Astrocyte of the cerebellum (primary cell): ENCODE results near the gene FMN2.
"Not testable (repeated sequence)": the region's sequence is repeated elsewhere in the genome, so short reads cannot be mapped to it uniquely, and the experiment has no call there.

Source experiments
- DNase-seq: peaks from one replicate; pipeline ENCODE4 v3.0.0-alpha.2; 2011; ENCODE audit warnings: low read depth
- H3K4me3 ChIP-seq: 2 replicates; pipeline ENCODE4 v1.5.1; 2011; ENCODE audit warnings: mild to moderate bottlenecking, low read depth, low read length, moderate library complexity
- in situ Hi-C: cut with HindIII; loops from 2 replicates; pipeline ENCODE4 v1.10.0; 2017; ENCODE audit warnings: low sequenced_read_pairs
- TF ChIP-seq, protein P1 (sequence below): IDR thresholded peaks from 2 replicates; pipeline ENCODE4 v1.5.1; 2012; ENCODE audit warnings: low read length, low read depth, moderate library complexity, mild to moderate bottlenecking; ENCODE audit errors: missing control alignments

FMN2 gene

GRCh38 chr1:240414237-240414636, 322.6 kb downstream of the FMN2 start:
- TF ChIP-seq, protein P1, sequence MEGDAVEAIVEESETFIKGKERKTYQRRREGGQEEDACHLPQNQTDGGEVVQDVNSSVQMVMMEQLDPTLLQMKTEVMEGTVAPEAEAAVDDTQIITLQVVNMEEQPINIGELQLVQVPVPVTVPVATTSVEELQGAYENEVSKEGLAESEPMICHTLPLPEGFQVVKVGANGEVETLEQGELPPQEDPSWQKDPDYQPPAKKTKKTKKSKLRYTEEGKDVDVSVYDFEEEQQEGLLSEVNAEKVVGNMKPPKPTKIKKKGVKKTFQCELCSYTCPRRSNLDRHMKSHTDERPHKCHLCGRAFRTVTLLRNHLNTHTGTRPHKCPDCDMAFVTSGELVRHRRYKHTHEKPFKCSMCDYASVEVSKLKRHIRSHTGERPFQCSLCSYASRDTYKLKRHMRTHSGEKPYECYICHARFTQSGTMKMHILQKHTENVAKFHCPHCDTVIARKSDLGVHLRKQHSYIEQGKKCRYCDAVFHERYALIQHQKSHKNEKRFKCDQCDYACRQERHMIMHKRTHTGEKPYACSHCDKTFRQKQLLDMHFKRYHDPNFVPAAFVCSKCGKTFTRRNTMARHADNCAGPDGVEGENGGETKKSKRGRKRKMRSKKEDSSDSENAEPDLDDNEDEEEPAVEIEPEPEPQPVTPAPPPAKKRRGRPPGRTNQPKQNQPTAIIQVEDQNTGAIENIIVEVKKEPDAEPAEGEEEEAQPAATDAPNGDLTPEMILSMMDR, result no peak
- no peak overlapping the region for H3K4me3 ChIP-seq
- no peak for DNase-seq
- in situ Hi-C loops, result no loop called here

GRCh38 chr1:240415011-240415410, 323.3 kb downstream of the FMN2 start:
- H3K4me3 ChIP-seq, DNase-seq, in situ Hi-C loops: not testable (repeated sequence)

DNA sequence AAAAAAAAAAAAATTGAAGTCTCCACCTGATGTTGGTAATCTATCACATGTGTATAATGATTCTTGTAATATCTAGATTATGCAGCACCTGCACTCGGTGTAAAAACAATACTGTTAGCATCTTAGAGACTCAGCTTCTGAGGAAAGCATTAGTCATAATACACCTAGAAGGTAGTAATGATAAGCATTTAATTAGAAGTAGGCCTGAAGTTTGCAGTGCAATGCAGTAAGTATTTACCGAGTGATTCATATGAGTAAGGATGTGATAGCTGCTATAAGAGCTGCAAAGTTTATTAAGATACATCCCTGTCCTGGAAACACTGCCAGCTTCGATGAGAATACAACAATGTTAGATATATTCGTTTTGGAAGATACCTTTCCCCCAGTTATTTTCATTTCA, 323.8 kb downstream of the FMN2 start:
- no peak for DNase-seq
- in situ Hi-C loops, result no loop called here
- TF ChIP-seq, protein P1, result no peak
- no peak overlapping the region for H3K4me3 ChIP-seq

- in situ Hi-C loops, result no loop called here
- TF ChIP-seq, protein P1, result no peak
Measured at GRCh38 chr1:240417317-240417716, 325.6 kb downstream of the FMN2 start.

GRCh38 chr1:240420766-240421165, 329.1 kb downstream of the FMN2 start:
- in situ Hi-C loops, result no loop called here
- no peak overlapping the region for H3K4me3 ChIP-seq
- no peak for DNase-seq
- TF ChIP-seq, protein P1, result no peak

More at GRCh38 chr1:240417317-240417716, 325.6 kb downstream of the FMN2 start:
- no peak overlapping the region for H3K4me3 ChIP-seq
- DNase-seq, result no peak

DNA sequence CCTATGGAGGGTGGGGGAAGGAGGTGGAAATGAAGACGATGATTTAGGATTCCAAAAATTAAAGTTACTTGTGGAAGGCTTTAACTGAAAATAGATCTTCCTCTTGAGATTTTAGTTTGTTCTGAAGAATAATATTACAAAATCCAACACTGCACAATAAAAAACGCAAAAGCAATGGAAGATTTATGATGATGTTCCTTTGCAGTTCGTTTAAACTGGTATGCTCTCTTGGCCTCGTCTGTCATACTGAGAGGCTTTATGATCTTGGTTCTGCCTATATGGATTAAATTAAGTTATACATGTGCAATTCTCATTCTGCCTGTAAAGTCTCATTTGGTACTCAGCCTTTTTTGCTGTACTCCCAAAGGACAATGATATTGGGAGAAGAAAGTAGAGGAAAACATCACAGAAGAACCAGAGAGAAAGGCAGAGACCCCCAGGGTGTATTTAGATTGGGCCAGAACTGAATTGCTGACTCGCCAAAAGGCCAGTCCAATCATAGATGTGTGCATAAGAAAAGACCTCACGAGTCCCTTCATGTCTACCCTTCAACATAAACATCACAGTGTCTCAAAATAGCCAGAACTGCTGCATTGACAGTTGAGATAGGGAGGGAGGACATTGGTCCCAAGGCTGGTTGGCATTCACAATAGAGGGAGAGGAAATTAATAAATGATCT, 331.7 kb downstream of the FMN2 start:
- H3K4me3 ChIP-seq, result no peak overlapping the region
- DNase-seq, result no peak
- in situ Hi-C loops, result no loop called here
- TF ChIP-seq, protein P1, result no peak

GRCh38 chr1:240424740-240425464, 333.2 kb downstream of the FMN2 start:
- H3K4me3 ChIP-seq, result no peak overlapping the region
- TF ChIP-seq, protein P1, result no peak
- DNase-seq, result no peak
- in situ Hi-C loops, result no loop called here
